Measurements from ENCODE around the gene ZNF286A. TPM values are rescaled to one million over a fixed set of nuclear protein-coding genes. Genes with fewer than 3 reads are reported as not detected.

ZNF286A gene
- total RNA-seq: 47.0 and 51.2 TPM in 2 replicates

DNA sequence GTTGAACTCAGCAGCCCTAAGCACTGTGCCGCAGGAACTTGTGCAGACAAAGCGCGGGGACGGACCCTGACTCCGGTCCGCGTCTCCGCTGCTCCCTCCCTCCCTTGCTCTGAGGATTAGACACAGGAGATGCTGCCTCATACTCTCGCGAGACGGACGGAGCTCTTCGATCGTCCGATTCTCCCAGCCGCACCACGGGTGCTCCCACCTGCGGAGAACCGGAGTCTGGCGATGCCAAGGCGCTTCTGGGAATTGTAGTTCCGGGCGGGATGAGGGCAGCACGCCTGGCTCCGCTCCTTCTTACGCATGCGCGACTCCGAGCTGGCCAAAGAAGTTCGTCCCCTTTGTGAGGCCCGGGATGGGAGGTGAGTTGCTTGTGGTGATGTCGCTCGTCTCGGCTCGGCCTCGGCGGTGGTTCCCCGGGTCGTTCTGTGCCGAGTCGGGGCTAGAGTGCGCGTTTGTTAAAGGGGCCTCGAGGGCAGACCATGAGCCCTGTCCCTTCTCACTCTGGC, at the start of gene ZNF286A:
Gene ZNF286A, plus strand, starts transcription at position 340 of the 512 bp plus-strand sequence. CDS start 578 bp downstream, outside the sequence.

DNA sequence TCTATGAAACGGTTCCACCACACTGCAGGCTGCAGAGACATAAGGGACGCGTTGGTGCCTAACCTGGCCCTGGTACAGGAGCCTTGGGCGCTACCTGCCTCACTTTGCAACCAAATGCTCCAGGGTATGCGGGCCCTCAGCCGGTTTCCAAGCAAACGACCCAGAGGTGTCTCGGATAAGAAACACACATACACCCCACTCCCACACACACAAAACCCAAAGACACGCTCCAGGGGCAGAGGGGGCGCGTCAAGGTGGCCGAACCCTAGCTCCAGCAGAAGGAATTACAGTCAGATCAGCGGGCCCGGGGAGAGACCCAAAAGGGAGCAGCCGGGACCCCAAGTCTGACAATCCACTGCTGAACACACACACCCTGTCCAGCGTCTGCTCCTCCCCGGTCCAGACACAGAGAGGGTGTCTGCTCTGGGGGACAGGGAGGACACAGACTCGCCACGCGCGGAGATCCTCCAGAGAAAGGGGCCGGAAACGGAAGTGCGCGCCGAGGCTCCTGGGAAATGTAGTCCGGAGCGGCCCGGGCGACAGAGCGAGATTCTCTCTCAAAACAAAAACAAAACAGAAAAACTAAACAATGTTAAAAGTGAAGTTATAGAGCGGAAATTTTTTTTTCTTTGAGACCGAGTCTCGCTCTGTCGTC, 15.6 kb upstream of the ZNF286A start, which contains the start of gene TRIM16:
Gene TRIM16, minus strand, starts transcription at position 488 of the 655 bp plus-strand sequence. CDS start 32,702 bp downstream, outside the sequence.

GRCh38 chr17:15731900-15732299, 32.3 kb downstream of the ZNF286A start, which contains the start of gene TBC1D26:
TBC1D26 (plus strand) TSS chr17:15732283; CDS start chr17:15735349, 3,066 bp downstream.

Small RNAs within 50 kb of the gene (small RNA-seq; reads per million reads assigned to genes)
- gene ZNF29P: not detected

Other genes starting within 250 kb of the ZNF286A start
- 4.6 and 4.8 TPM in 2 replicates for gene CDRT4, start 232.1 kb upstream of the ZNF286A start, total RNA-seq
- 28.9 and 31.7 TPM in 2 replicates for gene TVP23C, start 136.3 kb upstream of the ZNF286A start, total RNA-seq
- 0.98 and 1.1 TPM in 2 replicates for gene FBXW10B, start 80.0 kb upstream of the ZNF286A start, total RNA-seq
- 58.1 and 72.1 TPM in 2 replicates for gene TRIM16, start 15.4 kb upstream of the ZNF286A start, total RNA-seq
- gene TBC1D26, start 32.5 kb downstream of the ZNF286A start, total RNA-seq: not detected in 2 replicates
- gene ADORA2B, start 245.4 kb downstream of the ZNF286A start, total RNA-seq: 5.5 and 7.5 TPM in 2 replicates

Measured in vein endothelial cell (primary cell).